HG03025 (cell line): Measurements from ENCODE around the gene FGF14.

Experiments
- ATAC-seq: cut with Tn5 transposase; IDR thresholded peaks from one replicate; pipeline ENCODE4 v1.9.1; 2021; ENCODE audit warnings: mild to moderate bottlenecking, moderate library complexity; ENCODE audit not compliant: unreplicated experiment, low FRiP score

The FGF14 gene

DNA sequence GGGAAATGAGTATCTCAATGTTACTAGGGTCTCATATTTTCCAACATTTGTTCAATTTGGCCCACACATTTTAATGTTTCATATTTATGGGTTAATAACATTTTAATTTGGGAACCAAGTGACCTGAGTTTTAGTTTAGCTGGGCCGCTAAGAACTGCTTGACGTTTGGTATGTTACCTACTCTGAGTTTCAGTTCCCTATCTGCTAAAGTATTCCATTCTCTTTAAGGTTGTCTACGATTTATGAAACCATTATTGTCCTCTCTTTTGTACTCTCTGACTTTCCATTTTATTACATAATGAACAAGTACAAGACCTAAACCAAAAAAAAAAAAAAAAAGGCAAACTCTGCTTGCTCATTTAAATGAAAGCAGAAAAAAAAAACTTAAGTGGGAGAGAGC lies 89.9 kb downstream of the FGF14 start:
- ATAC-seq = peak; percentile 88

DNA sequence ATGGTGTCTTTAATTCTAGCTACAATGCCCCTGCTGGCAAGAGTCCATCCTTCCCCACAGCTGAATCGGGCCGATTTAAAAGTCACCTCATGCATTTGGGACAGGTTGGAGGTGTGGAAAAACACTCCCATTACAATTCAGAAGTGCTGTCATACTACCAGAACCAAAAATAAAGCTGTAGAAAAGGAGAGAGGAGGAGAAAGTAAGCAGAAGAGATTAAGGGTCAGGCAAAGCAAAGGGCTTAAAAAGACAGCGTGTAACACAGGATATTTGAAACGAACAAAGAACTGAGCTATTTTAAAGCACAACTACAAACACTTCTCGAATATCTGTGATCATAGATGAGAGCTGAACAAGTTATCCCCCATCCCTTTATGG lies 90.4 kb downstream of the FGF14 start:
- no peak for ATAC-seq

DNA sequence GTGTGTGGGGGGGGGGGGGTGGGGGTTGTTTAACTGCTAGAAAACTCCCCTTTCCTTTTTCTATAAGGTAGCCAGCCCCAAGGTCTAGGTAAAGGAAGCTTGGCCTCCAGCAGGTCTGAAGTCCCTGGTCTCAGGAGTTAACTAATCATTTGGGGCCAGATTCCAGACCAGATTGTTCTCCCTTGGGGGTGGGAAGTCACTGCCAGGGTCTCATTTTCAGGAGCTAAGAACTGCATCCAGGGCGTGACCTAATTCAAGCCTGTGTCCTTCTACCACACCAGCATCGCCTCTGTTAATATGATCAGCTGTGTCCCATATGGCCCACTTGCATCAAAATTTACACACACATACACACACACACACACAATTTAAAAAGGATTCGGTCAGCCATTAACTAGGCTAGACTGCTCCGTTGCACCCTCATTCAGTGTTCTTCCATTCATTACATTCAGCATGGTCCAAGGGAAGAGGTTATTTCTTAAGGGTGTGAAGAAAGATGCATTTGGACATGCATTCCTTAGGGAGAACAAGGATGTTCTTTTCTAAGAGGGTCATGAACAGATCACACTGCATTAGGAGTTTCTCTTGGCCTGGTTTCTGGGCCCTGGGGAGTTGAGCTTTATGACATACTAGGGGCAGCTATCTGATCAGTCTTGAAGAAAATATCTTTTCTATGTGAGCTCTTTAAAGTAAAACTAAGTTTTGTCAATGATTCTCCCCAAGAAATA lies 91.0 kb downstream of the FGF14 start:
- ATAC-seq = no peak

DNA sequence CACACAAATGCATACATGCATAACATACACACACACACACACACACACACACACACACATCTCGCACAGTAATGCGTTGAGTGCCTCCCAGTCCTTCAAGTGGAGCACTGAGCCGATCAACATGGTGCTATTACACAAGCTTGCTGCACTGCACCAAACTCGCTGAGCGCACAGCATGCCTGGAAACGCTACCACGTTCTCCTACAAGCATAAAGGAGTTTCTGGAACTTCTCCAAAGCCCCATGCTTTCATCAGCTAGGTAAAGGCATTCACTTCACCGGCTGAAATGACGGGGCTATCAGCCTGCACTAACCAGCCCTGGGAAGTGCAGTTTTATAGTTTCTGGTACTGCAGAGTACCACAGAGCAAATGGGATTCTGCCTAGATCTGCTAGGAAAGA lies 92.7 kb downstream of the FGF14 start:
- ATAC-seq = no peak

DNA sequence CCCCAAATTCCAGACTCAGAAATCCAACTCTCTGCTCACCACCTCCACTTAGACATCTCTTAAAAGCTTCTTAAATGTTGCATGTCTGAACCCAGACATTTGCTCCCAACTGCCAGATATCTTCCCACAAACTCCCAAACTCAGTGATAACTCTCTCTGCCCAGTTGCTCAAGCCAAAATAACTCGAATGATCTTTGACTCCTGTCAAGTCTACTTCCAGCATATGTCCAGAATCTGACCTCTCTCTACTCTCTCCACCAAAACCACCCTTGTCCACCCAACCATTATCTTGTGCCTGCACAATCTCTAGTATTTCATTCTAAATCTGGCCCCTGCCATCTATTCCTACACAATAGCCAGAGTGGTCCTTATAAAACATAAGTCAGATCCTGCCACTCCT lies 99.3 kb downstream of the FGF14 start:
- no peak for ATAC-seq

DNA sequence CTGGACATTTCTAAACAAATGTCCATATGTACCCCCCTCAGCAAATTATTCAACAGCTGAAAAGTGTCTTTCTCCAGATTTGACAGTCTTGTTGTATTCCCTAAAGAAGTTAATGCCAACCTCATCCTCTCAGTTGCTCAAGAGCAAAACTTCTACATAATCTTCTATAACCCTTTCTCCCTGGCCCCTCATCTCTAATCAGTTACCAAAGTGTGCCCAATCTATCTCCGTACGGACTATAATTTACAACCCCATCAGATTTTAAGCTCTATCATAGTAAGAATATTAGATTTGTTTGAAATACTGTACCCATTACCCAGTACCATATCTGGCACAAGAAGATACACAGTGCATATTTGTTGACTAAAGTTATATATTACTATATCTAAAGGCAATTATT lies 101.5 kb downstream of the FGF14 start:
- ATAC-seq = no peak

DNA sequence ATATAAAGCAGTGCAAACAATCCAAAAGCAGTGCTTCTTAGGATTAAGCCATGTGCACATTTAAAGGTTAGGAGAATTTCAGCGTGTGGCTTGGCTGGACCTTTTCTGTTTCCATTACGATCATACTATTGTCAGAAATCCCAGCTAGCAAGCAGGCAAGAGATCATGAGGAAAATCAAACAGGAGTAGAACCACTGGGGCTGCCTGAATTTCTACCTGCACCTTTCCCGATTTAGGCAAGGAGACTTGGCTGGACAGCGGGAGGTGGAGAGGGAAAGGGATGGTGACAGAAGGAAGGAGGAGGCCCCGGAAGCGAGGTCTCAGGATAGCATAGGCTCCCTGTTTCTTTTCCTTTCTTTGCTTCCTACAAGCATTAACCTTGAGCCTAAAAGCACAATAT lies 102.5 kb downstream of the FGF14 start:
- no peak for ATAC-seq

DNA sequence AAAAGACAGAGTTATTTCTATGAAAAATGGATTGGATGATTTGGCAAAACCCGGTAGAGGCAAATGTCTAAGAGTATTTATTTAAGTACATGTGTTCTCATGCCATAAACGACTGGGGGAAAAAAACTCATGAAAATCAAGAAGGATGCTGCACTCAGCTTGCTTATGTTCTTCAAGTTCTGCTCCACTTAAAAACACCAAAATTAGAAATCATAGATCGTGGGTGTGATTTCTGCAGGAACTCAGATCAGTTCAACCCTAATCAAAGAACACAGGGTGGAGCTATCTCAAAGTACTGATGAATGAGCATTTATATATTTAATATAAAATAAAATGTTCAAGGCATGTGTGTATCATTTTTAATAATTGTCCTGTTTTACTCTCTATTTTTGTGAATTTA lies 103.8 kb downstream of the FGF14 start:
- ATAC-seq = no peak

DNA sequence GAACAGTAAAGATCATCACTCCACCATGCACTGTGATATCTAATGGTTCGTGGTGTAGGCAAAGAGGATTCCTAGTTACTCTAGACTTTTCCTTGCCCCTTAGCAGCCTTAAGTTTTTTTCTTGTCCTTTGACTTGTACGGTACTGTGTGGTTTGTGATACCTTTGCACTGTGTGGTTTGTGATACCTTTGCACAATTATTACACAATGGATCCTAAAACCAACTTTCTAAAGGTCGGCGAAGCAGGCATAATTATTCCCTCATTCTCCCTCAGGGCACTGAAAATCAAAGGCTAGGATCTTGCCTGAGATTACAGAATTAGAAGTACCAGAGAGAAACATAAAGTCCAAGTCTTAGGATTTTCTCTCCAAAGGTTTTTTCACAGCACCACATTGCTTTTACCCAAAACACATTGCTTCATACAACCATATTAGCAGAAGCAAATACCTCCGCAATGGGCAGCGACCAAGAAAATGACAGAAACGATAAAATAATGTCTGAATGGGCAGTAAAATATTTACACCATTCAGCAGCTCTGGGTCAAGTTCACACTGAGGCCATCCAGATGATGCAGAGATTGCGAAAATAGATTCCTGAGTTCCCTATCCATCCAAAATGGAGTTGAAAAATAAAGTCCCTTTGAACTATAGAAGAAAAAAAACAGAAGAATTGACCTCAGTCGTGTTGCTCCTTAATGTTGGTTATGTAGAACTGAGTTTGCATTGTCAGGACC lies 106.4 kb downstream of the FGF14 start:
- ATAC-seq = no peak

DNA sequence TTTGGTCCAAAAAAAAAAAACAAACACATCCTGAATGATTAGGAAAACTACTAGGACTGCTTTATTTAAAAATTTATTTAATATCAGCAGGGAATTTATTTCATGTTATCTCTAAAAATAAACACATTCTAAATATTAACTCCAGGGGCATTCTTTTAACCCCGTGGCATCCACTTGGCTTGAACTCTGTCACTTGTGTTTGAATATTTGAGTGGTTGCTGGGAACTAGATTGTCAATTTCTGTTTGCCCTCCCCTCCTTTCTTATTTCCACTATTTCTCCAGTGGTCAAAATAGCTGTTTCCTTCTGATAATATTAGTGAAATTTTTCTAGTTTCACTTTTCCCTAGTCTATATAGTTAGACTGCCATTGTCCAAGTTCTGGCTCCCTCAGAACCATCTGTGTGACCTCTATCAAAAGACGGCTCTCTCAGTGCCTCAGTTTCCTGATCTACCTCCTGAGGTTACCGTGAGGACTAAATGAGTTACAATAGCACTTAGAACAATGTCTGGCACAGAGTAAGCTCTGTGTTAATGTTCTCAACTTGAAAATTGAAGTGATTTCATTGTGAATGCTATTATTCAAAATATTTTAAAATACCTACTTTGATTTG lies 107.3 kb downstream of the FGF14 start:
- no peak for ATAC-seq

DNA sequence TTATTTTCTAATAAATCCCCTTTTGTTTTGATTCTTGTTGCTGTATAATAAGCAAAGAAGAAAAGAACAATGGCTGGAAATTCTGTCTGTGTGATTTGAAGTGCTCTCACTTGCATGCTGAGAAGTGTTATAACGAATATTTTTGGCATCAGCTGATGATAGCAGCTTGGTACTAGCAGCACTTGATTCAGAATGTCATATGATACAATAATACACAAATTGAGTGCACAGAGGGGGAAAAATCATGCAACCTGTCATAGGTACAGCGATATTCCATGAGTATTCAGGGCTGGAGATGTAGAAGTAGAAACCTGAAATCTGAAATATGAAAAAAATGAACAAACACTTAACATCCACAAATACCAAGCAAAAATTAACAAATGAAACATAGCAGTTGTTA lies 108.1 kb downstream of the FGF14 start:
- no peak for ATAC-seq

DNA sequence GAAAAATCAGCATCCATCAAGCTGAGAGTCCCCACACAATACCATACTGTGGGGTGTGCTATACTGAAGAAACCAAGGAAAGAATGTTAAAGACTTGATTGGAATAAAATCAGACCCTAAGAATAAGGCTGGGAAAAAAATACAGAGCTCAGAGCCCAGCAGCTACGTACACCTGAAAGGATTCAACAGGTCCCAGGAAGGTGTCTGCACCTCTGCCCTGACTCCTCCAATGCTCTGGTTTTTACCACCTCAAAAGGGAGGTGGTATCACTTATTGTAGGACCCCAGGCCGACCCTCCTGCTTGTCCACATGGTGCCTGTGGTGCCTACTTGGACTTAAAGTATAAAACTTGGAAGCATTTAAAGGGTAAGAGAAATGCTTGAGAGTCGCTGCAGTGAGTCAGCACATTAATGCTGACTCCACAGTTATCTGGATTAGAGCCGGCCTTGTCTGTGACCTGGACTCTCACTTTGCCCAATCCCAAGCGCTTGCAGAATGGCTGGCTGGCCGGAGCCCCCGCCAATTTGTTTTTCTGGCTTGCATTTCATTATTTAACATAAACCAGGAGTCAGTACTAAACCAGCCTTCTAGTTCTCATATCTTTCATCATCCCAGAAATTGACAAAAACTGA lies 110.1 kb downstream of the FGF14 start:
- ATAC-seq = no peak

DNA sequence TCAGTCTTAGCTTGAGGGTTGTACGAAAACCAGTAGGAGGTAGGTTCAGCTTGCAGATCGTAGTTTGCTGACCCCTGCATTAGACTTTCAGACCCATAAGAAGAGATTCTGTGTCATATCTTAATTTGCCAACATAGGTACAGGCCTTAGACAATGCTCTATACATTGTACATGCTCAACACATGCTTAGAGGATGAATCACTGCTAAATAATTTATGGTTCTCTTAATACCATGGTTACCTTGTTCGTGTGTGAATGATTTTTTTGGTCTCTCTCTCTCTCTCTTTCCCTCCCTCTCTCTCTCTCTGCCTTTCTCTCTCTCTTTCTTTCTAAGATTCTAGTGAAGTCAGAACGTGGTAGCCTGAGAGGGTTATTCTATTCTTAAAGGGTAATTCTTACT lies 112.2 kb downstream of the FGF14 start:
- no peak for ATAC-seq

DNA sequence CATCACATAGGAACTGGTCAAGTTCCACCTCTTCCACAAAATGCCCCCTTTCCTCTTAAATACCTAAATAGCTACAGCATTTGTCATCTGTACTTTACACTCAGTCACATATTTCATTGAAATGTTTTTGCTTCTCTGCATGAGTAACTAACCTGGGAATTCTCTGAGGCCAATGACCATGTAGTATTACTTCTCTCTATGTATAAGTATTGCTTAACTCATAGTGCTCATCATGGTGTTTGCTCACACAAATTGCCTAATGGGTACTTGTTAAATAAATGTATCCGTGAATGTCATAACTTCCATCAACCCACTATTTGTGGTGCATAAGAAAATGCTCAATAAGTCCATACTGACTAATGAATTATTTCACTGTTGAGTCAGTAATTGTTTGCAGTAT lies 115.5 kb downstream of the FGF14 start:
- no peak for ATAC-seq

DNA sequence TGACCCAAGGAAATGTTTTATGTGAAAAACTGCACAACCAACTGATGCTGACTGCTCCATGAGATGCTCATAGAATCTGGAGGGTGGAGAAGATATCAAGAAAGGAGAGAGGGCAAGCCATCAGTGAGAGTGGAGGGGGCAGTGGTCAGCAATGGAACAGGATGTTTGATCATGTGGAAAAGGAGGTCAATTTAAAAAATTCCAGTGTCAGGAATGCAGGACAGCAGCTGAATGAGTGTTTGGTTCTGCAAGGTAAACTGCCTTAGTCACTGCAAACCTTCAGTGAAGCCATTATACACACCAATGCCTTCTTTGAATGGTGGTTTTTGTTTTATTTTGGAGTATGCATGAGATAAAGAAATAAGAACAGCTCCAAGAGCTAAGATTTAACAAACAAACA lies 121.5 kb downstream of the FGF14 start:
- ATAC-seq = no peak

DNA sequence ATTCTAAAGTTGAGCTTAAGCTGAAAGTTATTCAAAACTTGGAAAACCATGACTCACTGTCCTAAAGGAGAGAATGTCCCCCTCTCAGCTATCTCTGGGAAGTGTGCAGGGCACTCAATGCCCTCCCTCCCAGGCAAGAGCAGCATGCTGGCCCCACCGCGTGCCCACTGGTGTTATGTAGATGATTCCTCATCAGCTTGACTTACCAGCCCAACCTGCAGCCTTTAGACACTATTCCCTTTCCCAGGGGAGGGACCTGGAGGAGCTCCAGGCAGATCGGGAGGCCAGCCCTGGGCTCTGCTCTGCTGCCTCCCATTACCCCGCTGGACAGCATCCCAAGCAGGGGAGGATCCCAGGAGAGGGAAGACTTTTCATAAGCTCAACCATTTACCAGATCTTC lies 124.6 kb downstream of the FGF14 start:
- no peak for ATAC-seq

DNA sequence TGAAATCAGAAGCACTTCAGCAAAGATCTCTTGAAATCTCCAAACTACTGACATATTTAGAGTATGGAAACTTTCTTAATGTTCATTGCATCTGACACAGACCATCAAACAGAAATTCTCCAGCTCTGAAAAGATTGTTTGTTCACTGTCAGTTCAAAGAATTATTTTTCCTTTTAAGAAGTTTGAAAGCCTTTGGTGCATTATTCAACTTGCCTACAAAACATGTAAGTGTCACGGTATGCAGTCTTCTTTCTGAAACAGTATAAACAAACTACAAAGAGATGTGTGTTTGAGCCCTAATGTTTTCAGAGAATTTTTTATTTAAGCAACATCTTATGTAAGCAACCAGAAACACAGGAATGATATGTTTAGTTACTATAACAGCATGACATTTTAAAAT lies 125.4 kb downstream of the FGF14 start:
- ATAC-seq = no peak

DNA sequence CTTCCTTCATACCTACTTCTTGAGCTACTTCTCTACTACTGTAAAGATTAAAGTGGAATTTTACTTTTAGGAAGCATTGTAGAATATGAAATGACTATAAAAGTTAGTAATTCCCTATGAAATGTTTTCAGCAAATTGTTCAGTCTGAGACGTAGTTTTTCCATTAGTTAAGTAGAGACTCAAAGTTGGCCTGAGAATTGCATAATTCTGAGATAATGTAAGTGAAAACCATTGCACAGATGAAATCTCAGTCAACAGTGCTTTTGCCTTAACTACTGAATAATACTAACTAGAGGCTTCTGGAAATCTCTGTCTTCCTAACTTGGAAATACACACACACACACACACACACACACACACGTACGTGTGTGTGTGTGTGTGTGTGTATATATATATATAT lies 125.9 kb downstream of the FGF14 start:
- no peak for ATAC-seq

DNA sequence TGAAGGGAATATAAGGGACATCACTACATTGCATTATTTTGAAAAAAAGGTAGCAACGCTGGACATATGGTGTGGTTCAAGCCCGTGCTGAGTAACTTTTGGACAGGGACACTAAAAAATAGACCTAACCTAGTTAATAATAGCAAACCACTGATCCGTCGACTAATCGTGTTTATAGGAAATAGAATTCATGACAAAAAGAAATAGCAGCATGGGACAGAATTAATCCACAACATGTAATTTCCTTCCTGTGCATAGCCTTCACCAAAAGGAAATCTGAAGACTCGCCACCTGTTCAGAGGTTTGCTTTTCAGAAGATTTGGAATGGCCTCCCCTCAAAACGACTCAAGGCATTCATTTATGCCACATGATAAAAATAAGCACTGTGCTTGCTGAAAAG lies 128.7 kb downstream of the FGF14 start:
- no peak for ATAC-seq

DNA sequence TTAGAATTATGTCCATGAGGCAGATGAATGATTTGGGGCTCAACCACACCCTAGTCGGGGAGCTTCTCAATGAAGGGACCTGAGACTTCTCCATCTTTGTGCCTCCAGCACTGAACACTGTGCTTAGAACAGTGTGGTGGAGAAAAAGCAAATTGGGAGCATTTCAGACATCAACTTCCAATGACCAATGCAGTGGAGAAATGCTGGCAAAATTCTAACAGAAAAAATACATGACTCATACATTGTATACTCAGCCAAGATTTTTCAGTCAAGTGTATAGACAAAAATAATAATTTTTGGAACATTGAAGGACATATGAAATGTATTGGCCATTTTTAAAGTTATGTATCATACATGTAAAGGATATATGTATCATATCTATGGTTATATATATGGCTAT lies 134.7 kb downstream of the FGF14 start:
- ATAC-seq = no peak

DNA sequence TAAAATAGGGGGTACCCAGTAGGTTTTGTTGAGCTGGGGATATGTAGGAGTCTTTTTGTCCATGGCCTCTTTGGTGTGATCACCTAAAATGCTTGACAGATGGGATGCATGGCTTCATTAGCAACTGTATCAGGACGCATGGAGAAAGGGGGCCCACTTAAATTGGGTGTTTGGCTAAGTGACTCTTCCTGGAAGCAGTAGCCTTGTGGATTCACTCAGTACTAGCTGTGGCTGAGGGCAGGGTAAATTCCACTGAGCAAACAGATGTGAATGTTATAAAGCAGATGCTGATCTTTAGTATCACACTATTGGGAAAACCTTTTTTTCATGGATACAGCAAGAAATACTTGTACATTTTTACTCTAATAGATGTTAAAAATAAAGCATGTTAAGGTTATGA lies 140.0 kb downstream of the FGF14 start:
- no peak for ATAC-seq

DNA sequence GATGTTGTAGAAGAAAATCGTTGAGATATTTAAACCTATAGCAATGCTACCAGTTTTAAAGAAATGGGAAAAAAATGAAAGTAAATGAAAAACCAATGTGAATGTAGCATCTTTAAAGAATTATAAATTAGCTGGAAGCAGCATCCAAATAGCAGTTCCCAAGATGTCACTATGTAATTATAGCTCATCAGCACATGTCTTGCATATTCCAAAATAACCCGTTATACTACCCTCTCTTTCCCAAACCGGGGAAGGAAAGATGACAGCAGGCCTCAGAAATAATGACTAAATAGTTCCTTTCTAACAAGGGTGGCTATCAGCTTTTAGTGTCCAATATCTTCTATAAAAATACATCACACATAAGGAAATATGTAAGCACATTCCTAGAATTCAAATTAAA lies 140.5 kb downstream of the FGF14 start:
- no peak for ATAC-seq
